Measurements from ENCODE around the gene IL1RAPL2. TPM values are rescaled to one million over a fixed set of nuclear protein-coding genes. Genes with fewer than 3 reads are reported as not detected.

Gene IL1RAPL2
- total and polyA plus RNA-seq, 2 of the 8 experiments (the other 6 are each of a cell fraction or from before 2014, with no cell fraction given) = 0.20 to 1.3 TPM

DNA sequence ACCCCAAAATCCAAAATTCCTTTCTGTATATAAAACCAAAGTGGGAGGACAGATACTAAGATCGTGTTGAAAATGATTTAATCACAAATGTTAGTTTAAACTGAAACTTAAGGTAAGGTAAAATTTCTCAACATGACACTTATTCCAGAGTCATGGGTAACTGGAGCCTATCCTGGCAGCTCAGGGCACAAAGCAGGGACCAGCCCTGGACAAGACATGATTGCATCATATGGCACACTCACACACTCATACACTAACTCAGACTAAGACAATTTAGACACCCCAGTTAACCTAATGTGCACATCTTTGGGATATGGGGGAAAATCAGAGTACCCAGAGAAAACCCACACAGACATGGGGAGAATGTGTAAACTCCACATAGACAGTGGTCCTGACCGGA lies 898.6 kb downstream of the IL1RAPL2 start (continued):
- TF ChIP-seq, protein P1, sequence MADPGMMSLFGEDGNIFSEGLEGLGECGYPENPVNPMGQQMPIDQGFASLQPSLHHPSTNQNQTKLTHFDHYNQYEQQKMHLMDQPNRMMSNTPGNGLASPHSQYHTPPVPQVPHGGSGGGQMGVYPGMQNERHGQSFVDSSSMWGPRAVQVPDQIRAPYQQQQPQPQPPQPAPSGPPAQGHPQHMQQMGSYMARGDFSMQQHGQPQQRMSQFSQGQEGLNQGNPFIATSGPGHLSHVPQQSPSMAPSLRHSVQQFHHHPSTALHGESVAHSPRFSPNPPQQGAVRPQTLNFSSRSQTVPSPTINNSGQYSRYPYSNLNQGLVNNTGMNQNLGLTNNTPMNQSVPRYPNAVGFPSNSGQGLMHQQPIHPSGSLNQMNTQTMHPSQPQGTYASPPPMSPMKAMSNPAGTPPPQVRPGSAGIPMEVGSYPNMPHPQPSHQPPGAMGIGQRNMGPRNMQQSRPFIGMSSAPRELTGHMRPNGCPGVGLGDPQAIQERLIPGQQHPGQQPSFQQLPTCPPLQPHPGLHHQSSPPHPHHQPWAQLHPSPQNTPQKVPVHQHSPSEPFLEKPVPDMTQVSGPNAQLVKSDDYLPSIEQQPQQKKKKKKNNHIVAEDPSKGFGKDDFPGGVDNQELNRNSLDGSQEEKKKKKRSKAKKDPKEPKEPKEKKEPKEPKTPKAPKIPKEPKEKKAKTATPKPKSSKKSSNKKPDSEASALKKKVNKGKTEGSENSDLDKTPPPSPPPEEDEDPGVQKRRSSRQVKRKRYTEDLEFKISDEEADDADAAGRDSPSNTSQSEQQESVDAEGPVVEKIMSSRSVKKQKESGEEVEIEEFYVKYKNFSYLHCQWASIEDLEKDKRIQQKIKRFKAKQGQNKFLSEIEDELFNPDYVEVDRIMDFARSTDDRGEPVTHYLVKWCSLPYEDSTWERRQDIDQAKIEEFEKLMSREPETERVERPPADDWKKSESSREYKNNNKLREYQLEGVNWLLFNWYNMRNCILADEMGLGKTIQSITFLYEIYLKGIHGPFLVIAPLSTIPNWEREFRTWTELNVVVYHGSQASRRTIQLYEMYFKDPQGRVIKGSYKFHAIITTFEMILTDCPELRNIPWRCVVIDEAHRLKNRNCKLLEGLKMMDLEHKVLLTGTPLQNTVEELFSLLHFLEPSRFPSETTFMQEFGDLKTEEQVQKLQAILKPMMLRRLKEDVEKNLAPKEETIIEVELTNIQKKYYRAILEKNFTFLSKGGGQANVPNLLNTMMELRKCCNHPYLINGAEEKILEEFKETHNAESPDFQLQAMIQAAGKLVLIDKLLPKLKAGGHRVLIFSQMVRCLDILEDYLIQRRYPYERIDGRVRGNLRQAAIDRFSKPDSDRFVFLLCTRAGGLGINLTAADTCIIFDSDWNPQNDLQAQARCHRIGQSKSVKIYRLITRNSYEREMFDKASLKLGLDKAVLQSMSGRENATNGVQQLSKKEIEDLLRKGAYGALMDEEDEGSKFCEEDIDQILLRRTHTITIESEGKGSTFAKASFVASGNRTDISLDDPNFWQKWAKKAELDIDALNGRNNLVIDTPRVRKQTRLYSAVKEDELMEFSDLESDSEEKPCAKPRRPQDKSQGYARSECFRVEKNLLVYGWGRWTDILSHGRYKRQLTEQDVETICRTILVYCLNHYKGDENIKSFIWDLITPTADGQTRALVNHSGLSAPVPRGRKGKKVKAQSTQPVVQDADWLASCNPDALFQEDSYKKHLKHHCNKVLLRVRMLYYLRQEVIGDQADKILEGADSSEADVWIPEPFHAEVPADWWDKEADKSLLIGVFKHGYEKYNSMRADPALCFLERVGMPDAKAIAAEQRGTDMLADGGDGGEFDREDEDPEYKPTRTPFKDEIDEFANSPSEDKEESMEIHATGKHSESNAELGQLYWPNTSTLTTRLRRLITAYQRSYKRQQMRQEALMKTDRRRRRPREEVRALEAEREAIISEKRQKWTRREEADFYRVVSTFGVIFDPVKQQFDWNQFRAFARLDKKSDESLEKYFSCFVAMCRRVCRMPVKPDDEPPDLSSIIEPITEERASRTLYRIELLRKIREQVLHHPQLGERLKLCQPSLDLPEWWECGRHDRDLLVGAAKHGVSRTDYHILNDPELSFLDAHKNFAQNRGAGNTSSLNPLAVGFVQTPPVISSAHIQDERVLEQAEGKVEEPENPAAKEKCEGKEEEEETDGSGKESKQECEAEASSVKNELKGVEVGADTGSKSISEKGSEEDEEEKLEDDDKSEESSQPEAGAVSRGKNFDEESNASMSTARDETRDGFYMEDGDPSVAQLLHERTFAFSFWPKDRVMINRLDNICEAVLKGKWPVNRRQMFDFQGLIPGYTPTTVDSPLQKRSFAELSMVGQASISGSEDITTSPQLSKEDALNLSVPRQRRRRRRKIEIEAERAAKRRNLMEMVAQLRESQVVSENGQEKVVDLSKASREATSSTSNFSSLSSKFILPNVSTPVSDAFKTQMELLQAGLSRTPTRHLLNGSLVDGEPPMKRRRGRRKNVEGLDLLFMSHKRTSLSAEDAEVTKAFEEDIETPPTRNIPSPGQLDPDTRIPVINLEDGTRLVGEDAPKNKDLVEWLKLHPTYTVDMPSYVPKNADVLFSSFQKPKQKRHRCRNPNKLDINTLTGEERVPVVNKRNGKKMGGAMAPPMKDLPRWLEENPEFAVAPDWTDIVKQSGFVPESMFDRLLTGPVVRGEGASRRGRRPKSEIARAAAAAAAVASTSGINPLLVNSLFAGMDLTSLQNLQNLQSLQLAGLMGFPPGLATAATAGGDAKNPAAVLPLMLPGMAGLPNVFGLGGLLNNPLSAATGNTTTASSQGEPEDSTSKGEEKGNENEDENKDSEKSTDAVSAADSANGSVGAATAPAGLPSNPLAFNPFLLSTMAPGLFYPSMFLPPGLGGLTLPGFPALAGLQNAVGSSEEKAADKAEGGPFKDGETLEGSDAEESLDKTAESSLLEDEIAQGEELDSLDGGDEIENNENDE (IDR thresholded peaks at IDR 0.05; ENCODE audit: insufficient replicate concordance, low read length) = no peak
- TF ChIP-seq KDM5A (IDR thresholded peaks at IDR 0.05; ENCODE audit: low read length) (no peak), SIX5 (IDR thresholded peaks at IDR 0.05; ENCODE audit: low read depth, low read length) (no peak), GABPA (IDR thresholded peaks at IDR 0.05; ENCODE audit: borderline replicate concordance, insufficient read depth, low read length) (no peak), BACH1 (IDR thresholded peaks at IDR 0.05; ENCODE audit: low read length) (no peak), HDAC6 (IDR thresholded peaks at IDR 0.05; ENCODE audit: low read depth, low read length) (no peak), CBX5 (IDR thresholded peaks at IDR 0.05; ENCODE audit: low read depth, low read length) (no peak), CREB1 (IDR thresholded peaks at IDR 0.05) (no peak), CHD1 (IDR thresholded peaks at IDR 0.05; ENCODE audit: low read depth, low read length) (no peak), POLR2A (IDR thresholded peaks at IDR 0.05; ENCODE audit: control extremely low read depth in 1 of 2, low read depth in 2 of 2, low read length in 2 of 2) (no peak), FOSL1 (IDR thresholded peaks at IDR 0.05; ENCODE audit: insufficient read depth, low read depth, low read length) (no peak), EZH2 (IDR thresholded peaks at IDR 0.05; ENCODE audit: low read depth, low read length, severe bottlenecking) (no peak)
- TF ChIP-seq, protein P2, sequence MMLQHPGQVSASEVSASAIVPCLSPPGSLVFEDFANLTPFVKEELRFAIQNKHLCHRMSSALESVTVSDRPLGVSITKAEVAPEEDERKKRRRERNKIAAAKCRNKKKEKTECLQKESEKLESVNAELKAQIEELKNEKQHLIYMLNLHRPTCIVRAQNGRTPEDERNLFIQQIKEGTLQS (IDR thresholded peaks at IDR 0.05; ENCODE audit: insufficient read depth, low read depth, low read length) = no peak

Data from H1 (cell line).